OCI-LY1 (cell line): ENCODE results near the gene CFAP53.

ENCODE experiments used
- EZH2 ChIP-seq: fragments of 200-600 bp; sonication (generic), shearing (Covaris generic); IDR thresholded peaks from 2 replicates; pipeline ENCODE4 v1.8.0; 2017; ENCODE audit warnings: borderline replicate concordance, mixed run types, mild to moderate bottlenecking, antibody characterized with exemption, low read length, moderate library complexity, mixed read lengths
- TF ChIP-seq, protein P1 (sequence below): fragments of 200-600 bp; sonication (generic), shearing (Covaris generic); IDR thresholded peaks from 2 replicates; pipeline ENCODE4 v1.5.1; 2017; ENCODE audit warnings: mild to moderate bottlenecking, antibody characterized with exemption, low read length, moderate library complexity, mixed read lengths

DNA sequence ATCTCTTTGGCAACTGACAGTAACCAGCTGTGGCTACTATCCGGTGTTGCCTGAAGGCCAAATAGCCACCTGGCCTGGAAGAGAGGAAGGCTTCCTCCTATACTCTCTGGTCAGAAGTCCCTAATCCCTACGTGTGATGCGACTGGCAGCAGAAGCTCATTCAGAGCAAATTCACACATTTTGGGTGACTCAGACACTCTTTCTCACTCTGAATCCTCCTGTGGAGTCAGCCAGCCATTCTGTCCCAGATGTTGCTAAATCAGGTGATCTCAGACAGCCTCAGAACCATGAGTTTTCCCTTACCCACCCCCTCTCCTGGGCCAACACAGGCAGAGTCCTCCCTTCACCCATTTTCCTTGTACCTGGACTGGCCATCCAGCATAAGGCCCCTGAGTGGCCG lies 34.7 kb downstream of the CFAP53 start:
- TF ChIP-seq, protein P1, sequence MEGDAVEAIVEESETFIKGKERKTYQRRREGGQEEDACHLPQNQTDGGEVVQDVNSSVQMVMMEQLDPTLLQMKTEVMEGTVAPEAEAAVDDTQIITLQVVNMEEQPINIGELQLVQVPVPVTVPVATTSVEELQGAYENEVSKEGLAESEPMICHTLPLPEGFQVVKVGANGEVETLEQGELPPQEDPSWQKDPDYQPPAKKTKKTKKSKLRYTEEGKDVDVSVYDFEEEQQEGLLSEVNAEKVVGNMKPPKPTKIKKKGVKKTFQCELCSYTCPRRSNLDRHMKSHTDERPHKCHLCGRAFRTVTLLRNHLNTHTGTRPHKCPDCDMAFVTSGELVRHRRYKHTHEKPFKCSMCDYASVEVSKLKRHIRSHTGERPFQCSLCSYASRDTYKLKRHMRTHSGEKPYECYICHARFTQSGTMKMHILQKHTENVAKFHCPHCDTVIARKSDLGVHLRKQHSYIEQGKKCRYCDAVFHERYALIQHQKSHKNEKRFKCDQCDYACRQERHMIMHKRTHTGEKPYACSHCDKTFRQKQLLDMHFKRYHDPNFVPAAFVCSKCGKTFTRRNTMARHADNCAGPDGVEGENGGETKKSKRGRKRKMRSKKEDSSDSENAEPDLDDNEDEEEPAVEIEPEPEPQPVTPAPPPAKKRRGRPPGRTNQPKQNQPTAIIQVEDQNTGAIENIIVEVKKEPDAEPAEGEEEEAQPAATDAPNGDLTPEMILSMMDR: no peak
- no peak for TF ChIP-seq EZH2
